Measurements from ENCODE around the gene GSTCD.
"Not testable (repeated sequence)": the region's sequence is repeated elsewhere in the genome, so short reads cannot be mapped to it uniquely, and the experiment has no call there.

The GSTCD gene

GRCh38 chr4:105808030-105808749 lies 99.6 kb downstream of the GSTCD start:
- DNase-seq (ENCODE audit: low read depth in 2 of 2) = no peak

DNA sequence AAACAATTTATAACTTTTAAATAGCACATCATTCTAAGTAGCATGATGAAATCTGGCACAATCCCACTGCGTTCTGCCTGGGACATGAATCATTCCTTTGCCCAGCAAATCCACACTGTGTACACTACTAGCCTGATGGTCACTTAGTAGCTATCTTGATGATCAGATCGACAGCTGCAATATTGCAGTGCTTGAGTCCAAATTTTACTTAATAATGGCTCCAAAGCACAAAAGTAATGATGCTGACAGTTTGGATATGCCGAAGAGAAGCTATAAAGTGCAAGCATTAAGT lies 100.1 kb downstream of the GSTCD start:
- DNase-seq (ENCODE audit: low read depth in 2 of 2) = no peak

- DNase-seq (ENCODE audit: low read depth in 2 of 2) = no peak
Measured at GRCh38 chr4:105815701-105816100, 107.1 kb downstream of the GSTCD start.

GRCh38 chr4:105822061-105822460 lies 113.5 kb downstream of the GSTCD start:
- DNase-seq (ENCODE audit: low read depth in 2 of 2) = no peak

DNA sequence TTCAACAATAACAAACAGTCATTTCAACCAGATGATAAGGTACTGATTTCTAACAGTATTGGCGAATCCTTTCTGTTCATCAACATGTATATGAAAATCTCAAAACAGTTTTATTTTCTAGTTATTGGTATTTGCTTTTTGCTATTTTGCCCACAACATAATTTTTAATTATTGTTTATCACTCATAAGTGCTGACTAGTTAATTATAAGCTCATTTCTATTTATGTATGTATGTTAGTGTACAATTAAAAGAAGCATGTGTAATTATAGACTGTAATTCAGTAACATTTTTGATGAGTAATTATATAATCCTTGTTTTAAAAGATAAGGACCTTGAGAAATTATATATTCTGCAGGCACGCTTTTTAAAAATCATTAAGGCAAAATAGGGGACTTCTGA lies 119.5 kb downstream of the GSTCD start:
- DNase-seq (ENCODE audit: low read depth in 2 of 2) = no peak

- DNase-seq (ENCODE audit: low read depth in 2 of 2) = no peak
Measured at GRCh38 chr4:105831189-105831588, 122.6 kb downstream of the GSTCD start.

DNA sequence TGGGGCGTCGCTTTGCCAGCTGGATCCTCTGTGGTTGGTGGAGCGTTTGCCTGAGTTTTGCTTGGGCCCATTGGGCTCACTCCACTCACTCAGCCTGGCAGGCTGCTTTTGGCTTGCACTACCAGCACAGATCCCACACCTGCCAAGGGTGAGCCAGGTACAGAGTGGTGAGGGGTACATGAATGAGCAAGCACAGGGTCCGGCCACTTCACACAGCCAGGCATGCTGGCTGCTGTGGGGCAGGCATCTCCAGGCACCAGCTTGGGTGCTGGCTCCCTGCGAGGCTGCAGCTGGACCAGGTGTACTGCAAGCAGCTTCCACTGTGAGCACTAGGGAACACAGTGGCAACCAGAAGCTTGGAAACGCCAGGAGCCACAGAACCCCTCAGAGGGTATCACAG lies 126.6 kb downstream of the GSTCD start:
- no peak for DNase-seq (ENCODE audit: low read depth in 2 of 2)

DNA sequence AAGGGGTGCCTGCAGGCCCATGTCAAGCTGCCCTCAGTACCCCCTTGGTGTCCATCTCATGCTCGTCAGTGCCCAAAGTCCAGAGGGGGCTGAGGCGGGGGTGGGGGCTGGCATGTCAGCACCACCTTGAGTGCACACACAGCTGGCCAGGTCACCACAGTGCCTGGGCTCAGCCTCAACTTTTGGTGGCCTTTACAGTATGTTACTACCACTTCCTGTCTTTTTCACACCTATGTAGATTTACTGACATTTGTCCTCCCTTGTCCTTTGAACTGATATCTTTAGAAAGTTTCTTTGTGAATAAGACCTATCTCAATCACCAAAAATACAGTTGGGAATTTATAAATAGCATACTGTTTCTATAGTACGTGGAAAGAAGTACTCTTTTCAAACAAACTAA lies 128.0 kb downstream of the GSTCD start:
- no peak for DNase-seq (ENCODE audit: low read depth in 2 of 2)

DNA sequence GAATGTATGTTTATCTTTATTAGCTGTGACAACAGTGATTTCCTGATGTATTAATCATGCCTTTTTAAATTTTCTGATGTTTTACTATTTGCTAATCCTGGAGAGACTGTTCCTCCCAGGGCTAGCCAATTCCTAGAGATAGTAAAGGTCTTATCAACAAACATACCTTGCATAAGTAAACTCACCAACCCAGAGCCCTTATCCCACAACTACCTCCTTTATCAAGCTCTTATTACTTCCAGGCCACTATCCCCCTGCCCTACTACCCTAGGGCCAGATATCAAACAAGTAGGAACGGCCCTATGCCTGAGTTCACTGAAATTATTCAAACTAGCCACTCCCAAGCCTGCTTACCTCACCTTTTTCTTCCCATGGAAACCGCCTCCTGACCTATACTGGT lies 128.5 kb downstream of the GSTCD start:
- no peak for DNase-seq (ENCODE audit: low read depth in 2 of 2)

DNA sequence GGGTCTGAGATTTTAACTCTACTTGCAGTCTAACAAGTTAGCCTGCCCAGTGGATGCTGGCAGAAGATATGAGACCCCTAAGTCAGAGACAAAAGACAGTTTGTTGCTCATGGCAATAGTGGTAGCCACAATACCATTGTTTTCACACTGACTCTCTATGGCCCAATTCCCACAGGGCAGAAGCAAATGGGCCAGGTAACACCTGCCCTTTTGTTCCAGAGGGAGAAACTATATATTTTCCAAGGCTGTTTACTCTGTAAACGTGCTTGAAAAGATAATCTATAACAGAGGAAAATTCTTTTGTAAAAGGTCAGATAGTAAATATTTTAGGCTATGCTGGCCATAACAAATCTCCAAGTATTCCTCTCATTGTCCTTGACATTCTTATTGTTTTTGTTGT lies 129.5 kb downstream of the GSTCD start:
- no peak for DNase-seq (ENCODE audit: low read depth in 2 of 2)

DNA sequence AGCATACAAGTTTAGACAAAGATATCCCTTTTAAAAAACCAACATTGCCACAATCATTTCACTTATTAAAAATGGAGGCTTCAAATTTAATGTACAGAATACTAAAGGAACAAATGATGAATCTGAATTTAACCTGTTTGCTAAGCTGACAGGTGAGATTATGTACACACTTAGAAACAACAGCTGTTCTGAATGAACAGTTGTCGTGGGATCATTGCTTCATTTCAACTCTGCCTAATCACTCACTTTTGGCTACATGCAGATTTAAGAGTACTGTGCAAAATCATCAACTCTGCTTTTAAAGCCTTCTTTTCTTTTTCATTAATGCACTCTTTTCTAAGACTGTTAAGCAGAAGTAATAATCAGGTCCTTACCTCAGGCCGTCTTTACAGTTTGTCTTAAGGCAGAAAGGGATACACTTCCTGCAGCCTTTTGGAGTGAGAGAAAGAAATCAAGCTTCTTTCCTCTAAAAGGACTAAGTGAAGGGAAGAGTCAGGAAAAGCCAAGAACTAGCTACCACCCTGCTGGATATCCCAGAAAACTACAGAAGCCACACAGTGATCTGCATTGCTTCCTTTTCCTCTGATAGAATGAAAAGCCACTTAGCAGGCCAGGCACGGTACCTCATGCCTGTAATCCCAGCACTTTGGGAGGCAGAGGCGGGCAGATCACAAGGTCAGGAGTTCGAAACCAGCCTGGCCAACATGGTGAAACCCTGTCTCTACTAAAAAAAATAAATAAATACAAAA lies 132.0 kb downstream of the GSTCD start:
- DNase-seq (ENCODE audit: low read depth in 2 of 2) = no peak

DNA sequence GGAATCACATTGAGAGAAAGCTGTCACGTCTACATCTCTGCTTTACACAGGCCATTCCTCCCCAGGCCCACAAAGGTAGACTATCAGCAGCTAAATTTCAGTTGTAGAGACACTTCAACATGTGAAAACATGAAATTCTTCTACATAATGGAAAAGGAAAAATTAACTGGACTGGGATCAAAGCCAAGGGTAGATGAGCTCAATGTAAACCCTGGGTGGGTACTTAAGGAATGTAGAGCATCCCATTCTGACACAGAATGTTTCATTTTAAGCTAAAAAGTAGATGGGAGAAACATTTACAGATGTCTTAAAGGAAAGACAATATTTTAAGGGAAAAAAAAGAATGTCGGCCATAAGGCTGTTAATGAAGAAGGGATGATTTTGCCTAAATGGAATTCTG lies 135.4 kb downstream of the GSTCD start:
- no peak for DNase-seq (ENCODE audit: low read depth in 2 of 2)

DNA sequence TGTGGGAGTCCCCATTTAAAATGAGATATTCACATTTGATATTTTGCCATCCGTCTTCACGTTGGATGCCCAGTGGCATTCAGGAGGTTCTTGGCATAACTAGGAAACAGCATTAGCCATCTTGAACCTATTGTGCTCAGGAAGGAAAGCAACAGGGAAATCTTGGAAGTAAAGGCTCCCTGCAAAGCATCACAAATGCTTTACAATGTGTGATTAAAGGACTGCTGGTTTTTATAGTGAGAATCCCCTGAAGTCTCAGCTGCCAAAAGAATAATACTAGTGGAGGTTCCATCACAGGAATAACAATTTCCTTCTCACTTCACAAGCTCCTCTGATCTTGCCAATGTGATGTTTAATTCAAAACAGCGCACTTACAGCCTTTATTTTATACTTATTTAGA lies 137.0 kb downstream of the GSTCD start:
- no peak for DNase-seq (ENCODE audit: low read depth in 2 of 2)

- not testable (repeated sequence) for DNase-seq (ENCODE audit: low read depth in 2 of 2)
Measured at GRCh38 chr4:105848359-105848758, 139.8 kb downstream of the GSTCD start.

DNA sequence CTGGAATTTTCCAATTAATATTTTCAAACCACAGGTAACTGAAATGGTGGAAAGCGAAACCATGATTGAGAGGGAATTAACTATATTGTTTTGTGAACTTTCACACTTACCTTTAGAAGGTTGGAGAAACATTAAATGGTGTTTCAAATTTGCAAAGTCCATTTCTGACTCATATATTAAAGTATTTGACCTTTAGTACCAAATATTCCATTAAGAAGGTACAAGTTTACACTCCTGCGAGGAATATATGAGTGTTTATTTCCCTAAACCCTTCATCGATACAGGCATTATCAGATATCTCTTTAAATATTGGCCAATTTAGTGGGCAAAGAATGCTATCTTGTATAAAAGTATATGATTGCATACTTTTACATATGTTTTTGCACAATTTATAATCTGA lies 142.6 kb downstream of the GSTCD start:
- no peak for DNase-seq (ENCODE audit: low read depth in 2 of 2)

- DNase-seq (ENCODE audit: low read depth in 2 of 2) = not testable (repeated sequence)
Measured at GRCh38 chr4:105852230-105852629, 143.6 kb downstream of the GSTCD start.

DNA sequence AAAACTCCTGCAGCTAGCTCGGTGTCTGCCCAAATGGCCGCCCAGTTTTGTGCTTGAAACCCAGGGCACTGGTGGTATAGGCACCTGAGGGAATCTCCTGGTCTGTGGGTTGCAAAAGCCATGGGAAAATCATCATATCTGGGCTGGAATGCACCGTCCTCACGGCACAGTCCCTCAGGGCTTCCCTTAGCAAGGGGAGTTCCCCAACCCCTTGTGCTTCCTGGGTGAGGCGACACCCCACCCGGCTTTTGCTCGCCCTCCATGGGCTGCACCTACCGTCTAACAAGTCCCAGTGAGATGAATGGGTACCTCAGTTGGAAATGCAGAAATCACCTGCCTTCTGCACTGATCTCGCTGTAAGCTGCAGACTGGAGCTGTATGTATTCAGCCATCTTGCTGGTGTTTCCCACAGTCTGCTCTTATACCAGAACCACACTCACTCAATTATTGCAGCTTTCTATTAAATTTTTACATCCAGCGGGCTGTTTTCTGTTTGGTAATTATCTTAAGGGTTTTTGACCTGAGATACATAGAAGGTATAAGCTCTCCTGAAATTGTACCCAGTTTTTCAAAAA lies 150.0 kb downstream of the GSTCD start:
- DNase-seq (ENCODE audit: low read depth in 2 of 2) = no peak

GRCh38 chr4:105859233-105859632 lies 150.6 kb downstream of the GSTCD start:
- no peak for DNase-seq (ENCODE audit: low read depth in 2 of 2)

GRCh38 chr4:105870963-105871362 lies 162.4 kb downstream of the GSTCD start:
- no peak for DNase-seq (ENCODE audit: low read depth in 2 of 2)

DNA sequence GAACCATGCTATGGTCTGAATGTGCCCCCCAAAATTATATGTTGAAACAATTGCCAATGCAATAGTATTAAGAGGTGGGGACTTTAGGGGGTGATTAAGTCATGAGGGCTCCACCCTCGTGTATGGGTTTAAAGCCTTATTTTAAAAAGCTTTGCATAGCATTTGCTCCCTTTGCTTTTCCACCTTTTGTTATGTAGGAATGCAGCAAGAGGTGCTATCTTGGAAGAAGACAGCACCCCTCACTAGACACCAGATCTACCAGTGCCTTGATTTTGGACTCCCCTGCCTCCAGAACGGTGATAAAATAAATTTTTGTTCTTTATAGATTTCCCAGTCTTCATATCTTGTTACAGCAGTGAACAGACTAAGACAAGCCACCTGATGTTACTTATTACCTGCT lies 163.4 kb downstream of the GSTCD start:
- no peak for DNase-seq (ENCODE audit: low read depth in 2 of 2)

- no peak for DNase-seq (ENCODE audit: low read depth in 2 of 2)
Measured at GRCh38 chr4:105875233-105875632, 166.6 kb downstream of the GSTCD start.

GRCh38 chr4:105878668-105879067 lies 170.1 kb downstream of the GSTCD start:
- DNase-seq (ENCODE audit: low read depth in 2 of 2) = no peak

GRCh38 chr4:105887508-105887907 lies 178.9 kb downstream of the GSTCD start:
- no peak for DNase-seq (ENCODE audit: low read depth in 2 of 2)
